K562 (cell line): Measurements from ENCODE around the gene ASXL2. TPM values are rescaled to one million over a fixed set of nuclear protein-coding genes. Genes with fewer than 3 reads are reported as not detected.

Experiments used
- CHD4 ChIP-seq: fragments of 200-600 bp; sonication (generic); IDR thresholded peaks from 3 replicates; pipeline ENCODE4 v1.6.1; 2012; ENCODE audit warnings: low read depth, mild to moderate bottlenecking, mixed read lengths, low read length, inconsistent platforms; ENCODE audit not compliant: insufficient read depth, insufficient replicate concordance, poor library complexity, severe bottlenecking
- FOXJ3 ChIP-seq: sonication (generic); formaldehyde crosslinking; IDR thresholded peaks from 2 replicates; pipeline ENCODE4 v1.4.0; 2020; ENCODE audit warnings: mild to moderate bottlenecking, missing genetic modification reagents
- FOXK1 ChIP-seq: sonication (generic); formaldehyde crosslinking; IDR thresholded peaks from 2 replicates; pipeline ENCODE4 v1.8.0; 2022; ENCODE audit warnings: missing genetic modification reagents, mild to moderate bottlenecking, borderline replicate concordance
- JUNB ChIP-seq: fragments of 450-650 bp; formaldehyde crosslinking; conservative IDR thresholded peaks from 2 replicates; pipeline ENCODE4 v1.4.0; 2020; ENCODE audit warnings: mild to moderate bottlenecking
- MYC ChIP-seq, 2 experiments: fragments of 250-450 bp in 1 of 2; sonication (Bioruptor Pico) in 1 of 2; IDR thresholded peaks; 2 replicates each; pipeline versions ENCODE4 v1.5.1 to v1.6.1; 2012 to 2021; ENCODE audit warnings: low read depth in 2 of 2, borderline replicate concordance in 1 of 2, improper control_type of control experiment in 1 of 2, low read length in 1 of 2, mild to moderate bottlenecking in 1 of 2, moderate library complexity in 1 of 2
- NFIX ChIP-seq: fragments of 250-450 bp; sonication (Bioruptor Pico); IDR thresholded peaks from 2 replicates; pipeline ENCODE4 v1.4.0; 2020; ENCODE audit warnings: low read depth, mild to moderate bottlenecking, moderate library complexity
- PHF8 ChIP-seq: fragments of 200-600 bp; sonication (generic); IDR thresholded peaks from 2 replicates; pipeline ENCODE4 v1.6.1; 2012; ENCODE audit warnings: mixed run types, mild to moderate bottlenecking, inconsistent platforms, low read length, moderate library complexity, borderline replicate concordance
- POLR2AphosphoS2 ChIP-seq: IDR thresholded peaks from 2 replicates; pipeline ENCODE4 v1.6.1; 2012; ENCODE audit warnings: low read length, improper control_type of control experiment
- RBFOX2 ChIP-seq: fragments of 200-400 bp; formaldehyde crosslinking; IDR thresholded peaks from 2 replicates; pipeline ENCODE4 v1.6.1; 2017; ENCODE audit warnings: low read depth, mild to moderate bottlenecking, low read length, moderate library complexity
- RFX5 ChIP-seq: IDR thresholded peaks from 2 replicates; pipeline ENCODE4 v1.6.1; 2011; ENCODE audit warnings: low read depth, mild to moderate bottlenecking, improper control_type of control experiment, low read length
- SAP30 ChIP-seq: fragments of 200-600 bp; sonication (generic); IDR thresholded peaks from 2 replicates; pipeline ENCODE4 v1.6.1; 2012; ENCODE audit warnings: borderline replicate concordance, low read depth, mild to moderate bottlenecking, moderate library complexity, low read length, control low read depth, inconsistent platforms; ENCODE audit not compliant: insufficient read depth, poor library complexity, severe bottlenecking
- SMAD3 ChIP-seq: fragments of 450-650 bp; formaldehyde crosslinking; conservative IDR thresholded peaks from 2 replicates; pipeline ENCODE4 v1.4.0; 2020; ENCODE audit warnings: mild to moderate bottlenecking
- STAT5B ChIP-seq: fragments of 250-450 bp; sonication (Bioruptor Pico); IDR thresholded peaks from 2 replicates; pipeline ENCODE4 v1.8.0; 2021; ENCODE audit warnings: mild to moderate bottlenecking, inconsistent platforms
- ZNF124 ChIP-seq: sonication (generic); formaldehyde crosslinking; IDR thresholded peaks from 2 replicates; pipeline ENCODE4 v1.8.1; 2022; ENCODE audit warnings: missing genetic modification reagents
- ZNF311 ChIP-seq: fragments of 250-450 bp; sonication (Bioruptor Pico); IDR thresholded peaks from 2 replicates; pipeline ENCODE4 v1.4.0; 2020; ENCODE audit warnings: mild to moderate bottlenecking, moderate library complexity
- ZNF436 ChIP-seq: fragments of 250-450, 450-650 bp; sonication (Bioruptor Pico); formaldehyde crosslinking; IDR thresholded peaks from 2 replicates; pipeline ENCODE4 v1.7.0; 2020; ENCODE audit warnings: mild to moderate bottlenecking
- ZNF707 ChIP-seq: fragments of 250-450 bp; sonication (Bioruptor Pico); conservative IDR thresholded peaks from 2 replicates; pipeline ENCODE4 v1.8.0; 2022; ENCODE audit warnings: inconsistent platforms, mild to moderate bottlenecking, moderate library complexity
- polyA plus RNA-seq, 8 experiments: library from polyadenylated mRNA; depleted of rRNA in 4 of 8; stranded (reverse) in 5 of 8; unstranded in 3 of 8; fragments of >200 nt; fragmentation: Nextera tagmentation in 2 of 8; fragmentation: Illumina TruSeq in 1 of 8; extraction: Ambion mirVana in 2 of 8; extraction: Trizol in 1 of 8; gene quantifications; 2 replicates each; pipeline versions ENCODE4 v1.2.1 to v1.2.3, GENCODE V29; 2011 to 2014; ENCODE audit warnings: inconsistent platforms in 1 of 8, missing spikeins in 1 of 8
- total RNA-seq, 7 experiments: library from RNA; depleted of rRNA in 6 of 7; stranded (reverse); fragments of >200 nt in 6 of 7; fragmentation: Illumina TruSeq in 2 of 7; extraction: Trizol in 2 of 7; gene quantifications; 2 replicates each; pipeline versions ENCODE4 v1.2.1 to v1.2.3, GENCODE V29; 2011 to 2021; ENCODE audit warnings: low replicate concordance in 1 of 7
- TF ChIP-seq, protein P1 (sequence below): sonication (generic); formaldehyde crosslinking; IDR thresholded peaks from 2 replicates; pipeline ENCODE4 v1.8.1; 2023; ENCODE audit warnings: mild to moderate bottlenecking, missing genetic modification reagents
- TF ChIP-seq, protein P2 (sequence below): fragments of 250-450 bp; sonication (Bioruptor Pico); IDR thresholded peaks from 2 replicates; pipeline ENCODE4 v1.8.0; 2021; ENCODE audit warnings: moderate library complexity, mild to moderate bottlenecking, inconsistent platforms
- TF ChIP-seq, protein P3 (sequence below): fragments of 450-650 bp; conservative IDR thresholded peaks from 2 replicates; pipeline ENCODE4 v1.6.1; 2016; ENCODE audit warnings: missing genetic modification characterization, low read depth, mild to moderate bottlenecking, missing compliant biosample characterization, moderate library complexity

Gene ASXL2
- total and polyA plus RNA-seq, 9 of the 15 experiments (the other 6 are each of a cell fraction or from before 2014, with no cell fraction given) = 2.2 to 25.9 (median 9.0) TPM

DNA sequence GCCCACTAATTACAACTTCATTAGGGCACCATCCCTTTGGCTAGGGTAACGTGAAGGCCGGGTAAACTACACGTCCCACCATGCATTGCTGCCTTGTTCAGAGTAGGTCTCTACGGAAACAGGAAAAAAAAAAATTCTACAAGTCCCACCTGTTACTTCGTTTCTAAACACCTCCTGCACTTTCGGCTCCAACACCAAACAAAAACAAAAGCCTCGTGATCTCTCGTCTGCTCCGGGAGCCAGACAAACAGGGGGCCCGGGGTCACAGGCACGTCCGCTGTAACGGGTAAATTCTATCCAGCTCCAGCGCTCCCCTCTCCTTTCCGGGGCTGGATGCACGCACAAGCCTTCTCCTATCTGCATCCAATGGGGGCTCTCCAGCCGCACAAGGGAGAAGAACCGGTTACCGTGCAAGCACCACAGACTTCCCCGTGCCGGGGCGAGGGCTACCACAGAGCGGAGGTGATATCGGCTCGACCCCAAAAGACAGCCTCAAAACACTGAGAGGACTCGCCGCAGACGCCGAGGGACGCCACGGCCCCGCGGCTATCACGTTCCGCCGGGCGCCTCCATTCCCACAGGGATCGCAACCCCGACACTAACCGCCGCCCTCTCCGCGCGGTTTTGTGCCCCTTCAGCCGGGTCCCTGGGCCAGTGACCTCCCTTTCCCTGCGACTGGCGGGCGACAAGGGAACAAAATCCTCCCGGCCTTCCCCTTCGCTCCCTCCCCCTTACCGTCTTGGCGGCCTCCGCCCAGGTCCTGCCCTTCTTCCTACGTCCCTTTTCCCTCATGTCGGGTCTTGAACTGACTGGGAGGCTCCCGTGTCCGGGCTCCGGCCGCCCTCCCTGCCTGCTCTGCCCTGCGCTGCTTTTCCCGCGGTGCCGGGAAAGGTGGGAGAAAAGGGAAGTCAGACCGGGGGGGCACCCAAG, 591 bp downstream of the ASXL2 start (continued):
- TF ChIP-seq, protein P1, sequence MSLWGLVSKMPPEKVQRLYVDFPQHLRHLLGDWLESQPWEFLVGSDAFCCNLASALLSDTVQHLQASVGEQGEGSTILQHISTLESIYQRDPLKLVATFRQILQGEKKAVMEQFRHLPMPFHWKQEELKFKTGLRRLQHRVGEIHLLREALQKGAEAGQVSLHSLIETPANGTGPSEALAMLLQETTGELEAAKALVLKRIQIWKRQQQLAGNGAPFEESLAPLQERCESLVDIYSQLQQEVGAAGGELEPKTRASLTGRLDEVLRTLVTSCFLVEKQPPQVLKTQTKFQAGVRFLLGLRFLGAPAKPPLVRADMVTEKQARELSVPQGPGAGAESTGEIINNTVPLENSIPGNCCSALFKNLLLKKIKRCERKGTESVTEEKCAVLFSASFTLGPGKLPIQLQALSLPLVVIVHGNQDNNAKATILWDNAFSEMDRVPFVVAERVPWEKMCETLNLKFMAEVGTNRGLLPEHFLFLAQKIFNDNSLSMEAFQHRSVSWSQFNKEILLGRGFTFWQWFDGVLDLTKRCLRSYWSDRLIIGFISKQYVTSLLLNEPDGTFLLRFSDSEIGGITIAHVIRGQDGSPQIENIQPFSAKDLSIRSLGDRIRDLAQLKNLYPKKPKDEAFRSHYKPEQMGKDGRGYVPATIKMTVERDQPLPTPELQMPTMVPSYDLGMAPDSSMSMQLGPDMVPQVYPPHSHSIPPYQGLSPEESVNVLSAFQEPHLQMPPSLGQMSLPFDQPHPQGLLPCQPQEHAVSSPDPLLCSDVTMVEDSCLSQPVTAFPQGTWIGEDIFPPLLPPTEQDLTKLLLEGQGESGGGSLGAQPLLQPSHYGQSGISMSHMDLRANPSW (CRISPR knock-in tag) = 0 out of 2 replicates have a peak, but pooled peaks have one; percentile 41
- TF ChIP-seq ZNF124 (CRISPR knock-in tag) = no peak
- TF ChIP-seq PHF8 = peak; percentile 68; the same call in 1 of the 2 replicates
- no peak for TF ChIP-seq NFIX (CRISPR knock-in tag)
- TF ChIP-seq SAP30 = peak; percentile 86
- TF ChIP-seq ZNF436 (CRISPR knock-in tag) = no peak
- TF ChIP-seq RFX5 = no peak
- TF ChIP-seq ZNF707 = no peak
- 0 out of 2 replicates have a peak, but pooled peaks have one; percentile 42 for TF ChIP-seq SMAD3 (CRISPR knock-in tag)
- TF ChIP-seq MYC (IDR thresholded peaks at IDR 0.05; ENCODE audit: low read depth, low read length) = peak; percentile 13; the same call in 1 of the 2 replicates
- 0 out of 2 replicates have a peak, but pooled peaks have one; percentile 65 for TF ChIP-seq MYC (CRISPR knock-in tag; IDR thresholded peaks at IDR 0.05; ENCODE audit: borderline replicate concordance, low read depth)
- no peak for TF ChIP-seq FOXJ3 (CRISPR knock-in tag)
- TF ChIP-seq JUNB (CRISPR knock-in tag) = no peak
- TF ChIP-seq, protein P2, sequence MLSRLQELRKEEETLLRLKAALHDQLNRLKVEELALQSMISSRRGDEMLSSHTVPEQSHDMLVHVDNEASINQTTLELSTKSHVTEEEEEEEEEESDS = no peak
- no peak for TF ChIP-seq POLR2AphosphoS2
- TF ChIP-seq, protein P3, sequence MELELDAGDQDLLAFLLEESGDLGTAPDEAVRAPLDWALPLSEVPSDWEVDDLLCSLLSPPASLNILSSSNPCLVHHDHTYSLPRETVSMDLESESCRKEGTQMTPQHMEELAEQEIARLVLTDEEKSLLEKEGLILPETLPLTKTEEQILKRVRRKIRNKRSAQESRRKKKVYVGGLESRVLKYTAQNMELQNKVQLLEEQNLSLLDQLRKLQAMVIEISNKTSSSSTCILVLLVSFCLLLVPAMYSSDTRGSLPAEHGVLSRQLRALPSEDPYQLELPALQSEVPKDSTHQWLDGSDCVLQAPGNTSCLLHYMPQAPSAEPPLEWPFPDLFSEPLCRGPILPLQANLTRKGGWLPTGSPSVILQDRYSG (tag) = no peak
- peak; percentile 97 for TF ChIP-seq RBFOX2
- no peak for TF ChIP-seq CHD4
- no peak for TF ChIP-seq ZNF311 (CRISPR knock-in tag)
- no peak for TF ChIP-seq STAT5B (CRISPR knock-in tag)
- 0 out of 2 replicates have a peak, but pooled peaks have one; percentile 21 for TF ChIP-seq FOXK1 (CRISPR knock-in tag)
